GM13976 (cell line): ENCODE measurements around the gene STX7.

ENCODE experiments used
- DNase-seq: peaks from one replicate; pipeline ENCODE4 v3.0.0; 2012; ENCODE audit warnings: low spot score
- in situ Hi-C: fragments of 300-500 bp; cut with MboI; formaldehyde crosslinking; loops from one replicate; pipeline ENCODE4 v1.12.0; 2022; ENCODE audit warnings: low sequenced_read_pairs, mixed read lengths, inconsistent platforms; ENCODE audit not compliant: unreplicated experiment
- TF ChIP-seq, protein P1 (sequence below): IDR thresholded peaks from 2 replicates; pipeline ENCODE4 v1.5.1; 2012; ENCODE audit warnings: borderline replicate concordance, mild to moderate bottlenecking; ENCODE audit not compliant: insufficient read depth; ENCODE audit errors: extremely low read depth, missing control alignments, control extremely low read depth

The STX7 gene

DNA sequence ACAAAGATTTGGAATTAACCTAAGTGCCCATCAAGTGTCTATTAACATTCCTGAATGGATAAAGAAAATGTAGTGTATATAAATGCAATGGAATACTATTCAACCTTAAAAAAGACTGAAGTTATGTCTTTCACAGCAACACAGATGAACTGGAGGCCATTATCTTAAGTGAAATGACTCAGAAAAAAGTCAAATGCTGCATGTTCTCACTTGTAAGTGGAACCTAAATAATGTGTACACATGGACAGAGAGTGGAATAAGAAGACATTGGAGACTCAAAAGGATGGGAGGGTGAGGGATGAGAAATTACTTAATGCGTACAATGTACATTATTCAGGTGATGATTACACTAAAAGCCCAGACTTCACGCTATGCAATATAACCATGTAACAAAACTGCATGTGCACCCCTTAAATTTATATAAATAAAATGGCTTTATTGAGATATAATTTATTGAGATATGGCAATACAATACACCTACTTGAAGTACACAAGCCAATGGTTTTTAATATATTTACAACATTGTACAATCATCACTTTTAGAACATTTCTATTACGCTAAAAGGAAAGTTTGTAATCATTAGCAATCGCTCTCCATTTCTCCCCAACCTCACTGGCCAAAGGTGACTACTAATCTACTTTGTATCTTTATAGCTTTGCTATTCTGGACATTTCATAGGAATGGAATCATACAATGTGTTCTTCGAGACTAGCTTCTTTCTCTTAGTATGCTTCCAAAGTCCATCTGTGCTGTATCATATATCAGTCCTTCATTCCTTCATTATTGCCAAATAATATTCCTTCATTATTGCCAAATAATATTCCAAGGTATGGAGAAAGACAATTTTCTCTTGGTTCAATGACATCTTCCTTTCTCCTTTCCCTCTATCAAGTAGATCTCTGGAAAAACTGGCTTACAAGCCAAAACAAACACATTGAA, 5.8 kb downstream of the STX7 start:
- in situ Hi-C loops: no loop called here
- TF ChIP-seq, protein P1, sequence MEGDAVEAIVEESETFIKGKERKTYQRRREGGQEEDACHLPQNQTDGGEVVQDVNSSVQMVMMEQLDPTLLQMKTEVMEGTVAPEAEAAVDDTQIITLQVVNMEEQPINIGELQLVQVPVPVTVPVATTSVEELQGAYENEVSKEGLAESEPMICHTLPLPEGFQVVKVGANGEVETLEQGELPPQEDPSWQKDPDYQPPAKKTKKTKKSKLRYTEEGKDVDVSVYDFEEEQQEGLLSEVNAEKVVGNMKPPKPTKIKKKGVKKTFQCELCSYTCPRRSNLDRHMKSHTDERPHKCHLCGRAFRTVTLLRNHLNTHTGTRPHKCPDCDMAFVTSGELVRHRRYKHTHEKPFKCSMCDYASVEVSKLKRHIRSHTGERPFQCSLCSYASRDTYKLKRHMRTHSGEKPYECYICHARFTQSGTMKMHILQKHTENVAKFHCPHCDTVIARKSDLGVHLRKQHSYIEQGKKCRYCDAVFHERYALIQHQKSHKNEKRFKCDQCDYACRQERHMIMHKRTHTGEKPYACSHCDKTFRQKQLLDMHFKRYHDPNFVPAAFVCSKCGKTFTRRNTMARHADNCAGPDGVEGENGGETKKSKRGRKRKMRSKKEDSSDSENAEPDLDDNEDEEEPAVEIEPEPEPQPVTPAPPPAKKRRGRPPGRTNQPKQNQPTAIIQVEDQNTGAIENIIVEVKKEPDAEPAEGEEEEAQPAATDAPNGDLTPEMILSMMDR: no peak
- DNase-seq: no peak

- TF ChIP-seq, protein P1: no peak
- no peak for DNase-seq
- in situ Hi-C loops: no loop called here
These were observed 6.5 kb downstream of the STX7 start for GRCh38 chr6:132506461-132506860.

GRCh38 chr6:132505158-132505557, 7.8 kb downstream of the STX7 start:
- TF ChIP-seq, protein P1: no peak
- in situ Hi-C loops: no loop called here
- DNase-seq: no peak

GRCh38 chr6:132504757-132505156, 8.2 kb downstream of the STX7 start:
- TF ChIP-seq, protein P1: no peak
- DNase-seq: no peak
- in situ Hi-C loops: no loop called here

DNA sequence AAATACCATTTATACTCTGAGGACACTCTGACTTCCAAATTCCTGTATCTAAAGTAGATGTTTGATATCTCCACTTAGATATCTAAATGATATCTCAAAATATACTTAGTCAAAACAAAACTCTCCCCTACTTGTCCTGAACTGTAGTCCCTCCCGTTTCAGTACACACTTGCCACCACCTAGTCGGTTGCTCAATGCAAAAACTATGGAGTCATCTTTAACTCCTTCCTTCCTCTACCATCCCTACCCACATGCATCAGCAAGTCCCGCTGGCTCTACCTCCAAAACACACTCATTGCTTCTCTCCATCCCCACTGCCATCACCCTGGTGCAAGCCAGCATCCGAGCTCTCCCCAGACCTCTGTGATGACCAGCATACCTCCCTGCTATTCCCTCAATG, 13.2 kb downstream of the STX7 start:
- DNase-seq: no peak
- in situ Hi-C loops: no loop called here
- TF ChIP-seq, protein P1: no peak

- TF ChIP-seq, protein P1: no peak
- no peak for DNase-seq
- in situ Hi-C loops: no loop called here
These were observed 14.3 kb downstream of the STX7 start for GRCh38 chr6:132498638-132499037.
